Sigmoid colon (tissue), 7 donors: ENCODE measurements around the gene LAMA4. TPM values are rescaled to one million over a fixed set of nuclear protein-coding genes. Genes with fewer than 3 reads are reported as not detected.

Experiments used
- DNase-seq: peaks from one replicate; pipeline ENCODE4 v3.0.0-alpha.2; 2019
- H3K27ac ChIP-seq, 4 donors: fragments of 200-600 bp; sonication (generic); one replicate each; pipeline ENCODE4 v1.5.1; 2016 to 2019; ENCODE audit warnings: mild to moderate bottlenecking in 1 of 4
- H3K27me3 ChIP-seq, 3 donors: fragments of 200-600 bp; sonication (generic); one replicate each; pipeline ENCODE4 v1.5.1; 2019; ENCODE audit warnings: mild to moderate bottlenecking in 1 of 3
- H3K36me3 ChIP-seq, 4 donors: fragments of 200-600 bp; sonication (generic); one replicate each; pipeline ENCODE4 v1.5.1; 2016 to 2019
- H3K4me1 ChIP-seq, 4 donors: fragments of 200-600 bp; sonication (generic); one replicate each; pipeline ENCODE4 v1.5.1; 2017 to 2019
- H3K4me3 ChIP-seq, 4 donors: fragments of 200-600 bp; sonication (generic); one replicate each; pipeline ENCODE4 v1.5.1; 2017 to 2019; ENCODE audit warnings: mild to moderate bottlenecking in 2 of 4, moderate library complexity in 1 of 4
- H3K9me3 ChIP-seq, 4 donors: fragments of 200-600 bp in 3 of 4; sonication (generic) in 3 of 4; one replicate each; pipeline versions ENCODE4 v1.5.1 to v1.6.1; 2013 to 2019
- CTCF ChIP-seq, 4 experiments: fragments of 450-650 bp in 3 of 4; fragments of 200-600 bp in 1 of 4; IDR thresholded peaks; one replicate each; pipeline ENCODE4 v1.5.1; 2016 to 2019; ENCODE audit warnings: antibody characterized with exemption in 4 of 4, mild to moderate bottlenecking in 3 of 4, moderate library complexity in 2 of 4
- EP300 ChIP-seq, 4 donors: sonication (generic); formaldehyde crosslinking; IDR thresholded peaks; one replicate each; pipeline ENCODE4 v1.6.1; 2017; ENCODE audit warnings: antibody characterized with exemption in 4 of 4
- POLR2A ChIP-seq, 2 donors: fragments of 450-650 bp; IDR thresholded peaks; one replicate each; pipeline ENCODE4 v1.6.1; 2016; ENCODE audit warnings: antibody characterized with exemption in 2 of 2, mild to moderate bottlenecking in 2 of 2, moderate library complexity in 2 of 2
- POLR2AphosphoS5 ChIP-seq, 4 donors: sonication (generic); formaldehyde crosslinking; IDR thresholded peaks; one replicate each; pipeline ENCODE4 v1.6.1; 2017; ENCODE audit warnings: antibody characterized with exemption in 4 of 4
- WGBS, 2 donors: extraction: QIAGEN DNeasy Blood & Tissue Kit; methylation state at CpG; one replicate each; pipeline ENCODE4 v1.1.7; 2013; 5-methylcytosine and 5-hydroxymethylcytosine counted together
- intact Hi-C: fragments of 100-400 bp; cut with DNase I; formaldehyde crosslinking; loops from one replicate; pipeline ENCODE4 v1.15.1; 2023
- polyA plus RNA-seq, 3 donors: library from polyadenylated mRNA; stranded (reverse); fragments of 200-250 nt; gene quantifications; one replicate each; pipeline ENCODE4 v1.2.3, GENCODE V29; 2013
- total RNA-seq, 4 donors: library from RNA; depleted of rRNA; stranded (reverse); fragments of >200 nt; gene quantifications; one replicate each; pipeline ENCODE4 v1.1.0, GENCODE V29; 2016
- donor health status: healthy with polysubstance abuse.
- donor health status: Bipolar disorder and iron deficiency.
- donor health status: healthy.

The LAMA4 gene
- total and polyA plus RNA-seq, 7 donors: 6.9 to 225 (median 95.3) TPM

- DNase-seq: no peak
- Histone ChIP-seq H3K4me1 (peaks cover 0 to 93% (median 82%) of the 10 kb centered on the region in 4 donors), H3K36me3 (no peaks in the 10 kb centered on the region), H3K27me3 (no peaks in the 10 kb centered on the region), H3K9me3 (no peaks in the 10 kb centered on the region), H3K27ac (peak overlapping the region; percentile 70 to 95 (median 91)), H3K4me3 (no peak overlapping the region)
- TF ChIP-seq CTCF (IDR thresholded peaks at IDR 0.05) (no peak), EP300 (IDR thresholded peaks at IDR 0.05) (no peak), POLR2AphosphoS5 (IDR thresholded peaks at IDR 0.05) (no peak), POLR2A (IDR thresholded peaks at IDR 0.05) (no peak)
- intact Hi-C loops: no loop called here
Observed at GRCh38 chr6:112241820-112242429, 12.4 kb downstream of the LAMA4 start.

GRCh38 chr6:112237595-112237994 is 16.8 kb downstream of the LAMA4 start:
- DNase-seq: peak; percentile 90
- 77 to 82% methylated on average over 3 of the region's 3 CpGs for WGBS, 2 donors
- intact Hi-C loops: no loop called here

GRCh38 chr6:112237066-112237465 is 17.3 kb downstream of the LAMA4 start:
- H3K27ac ChIP-seq: peak overlapping the region; percentile 76 to 89 (median 84)
- no peaks in the 10 kb centered on the region for H3K9me3 ChIP-seq
- DNase-seq: no peak
- H3K4me1 ChIP-seq: peaks cover 0 to 94% (median 81%) of the 10 kb centered on the region in 4 donors
- no peaks in the 10 kb centered on the region for H3K27me3 ChIP-seq
- WGBS, 2 donors: 76 to 80% methylated on average over 4 of the region's 4 CpGs
- no peaks in the 10 kb centered on the region for H3K36me3 ChIP-seq
- H3K4me3 ChIP-seq: no peak overlapping the region
- TF ChIP-seq CTCF (IDR thresholded peaks at IDR 0.05) (no peak), POLR2AphosphoS5 (IDR thresholded peaks at IDR 0.05) (no peak), POLR2A (IDR thresholded peaks at IDR 0.05) (no peak), EP300 (IDR thresholded peaks at IDR 0.05) (no peak)
- intact Hi-C loops: no loop called here

More at GRCh38 chr6:112237595-112237994, 16.8 kb downstream of the LAMA4 start:
- TF ChIP-seq POLR2AphosphoS5 (IDR thresholded peaks at IDR 0.05) (peak; percentile 51 to 62 (median 56)), CTCF (IDR thresholded peaks at IDR 0.05) (no peak)
- Histone ChIP-seq H3K27me3 (no peaks in the 10 kb centered on the region), H3K36me3 (no peaks in the 10 kb centered on the region), H3K9me3 (no peaks in the 10 kb centered on the region), H3K4me3 (no peak overlapping the region), H3K4me1 (peaks cover 0 to 94% (median 80%) of the 10 kb centered on the region in 4 donors), H3K27ac (peak overlapping the region; percentile 76 to 89 (median 84))

- Histone ChIP-seq H3K4me1 (peaks cover 0 to 96% (median 85%) of the 10 kb centered on the region in 4 donors), H3K27me3 (no peaks in the 10 kb centered on the region), H3K4me3 (no peak overlapping the region), H3K36me3 (no peaks in the 10 kb centered on the region), H3K9me3 (no peaks in the 10 kb centered on the region), H3K27ac (peak overlapping the region; percentile 76 to 89 (median 84))
- TF ChIP-seq EP300 (IDR thresholded peaks at IDR 0.05) (peak in 2 of 4 donors; percentile 33 to 36), POLR2AphosphoS5 (IDR thresholded peaks at IDR 0.05) (peak in 3 of 4 donors; percentile 39 to 67 (median 45)), POLR2A (IDR thresholded peaks at IDR 0.05) (no peak), CTCF (IDR thresholded peaks at IDR 0.05) (no peak)
- DNase-seq: no peak
- intact Hi-C loops: no loop called here
- 72 to 74% methylated on average over 5 of the region's 5 CpGs for WGBS, 2 donors
Observed at GRCh38 chr6:112235956-112236355, 18.4 kb downstream of the LAMA4 start.

- Histone ChIP-seq H3K27me3 (no peaks in the 10 kb centered on the region), H3K36me3 (no peaks in the 10 kb centered on the region), H3K9me3 (no peaks in the 10 kb centered on the region), H3K4me1 (peaks cover 0 to 91% (median 84%) of the 10 kb centered on the region in 4 donors), H3K4me3 (no peak overlapping the region), H3K27ac (peak overlapping the region; percentile 76 to 89 (median 84))
- WGBS, 2 donors: 54 to 65% methylated on average over 5 of the region's 5 CpGs
- no peak for TF ChIP-seq CTCF (IDR thresholded peaks at IDR 0.05)
- no peak for TF ChIP-seq POLR2A (IDR thresholded peaks at IDR 0.05)
- TF ChIP-seq EP300 (IDR thresholded peaks at IDR 0.05): no peak
- TF ChIP-seq POLR2AphosphoS5 (IDR thresholded peaks at IDR 0.05): no peak
- no peak for DNase-seq
- intact Hi-C loops: no loop called here
Observed at GRCh38 chr6:112234601-112235000, 19.8 kb downstream of the LAMA4 start.
